ENCODE data around the gene B3GALNT2. TPM values are rescaled to one million over a fixed set of nuclear protein-coding genes. Genes with fewer than 3 reads are reported as not detected.

Gene B3GALNT2
- total and polyA plus RNA-seq, 2 donors (not counting 1 experiment from before 2014, with no cell fraction given) = 5.6 to 12.2 TPM

DNA sequence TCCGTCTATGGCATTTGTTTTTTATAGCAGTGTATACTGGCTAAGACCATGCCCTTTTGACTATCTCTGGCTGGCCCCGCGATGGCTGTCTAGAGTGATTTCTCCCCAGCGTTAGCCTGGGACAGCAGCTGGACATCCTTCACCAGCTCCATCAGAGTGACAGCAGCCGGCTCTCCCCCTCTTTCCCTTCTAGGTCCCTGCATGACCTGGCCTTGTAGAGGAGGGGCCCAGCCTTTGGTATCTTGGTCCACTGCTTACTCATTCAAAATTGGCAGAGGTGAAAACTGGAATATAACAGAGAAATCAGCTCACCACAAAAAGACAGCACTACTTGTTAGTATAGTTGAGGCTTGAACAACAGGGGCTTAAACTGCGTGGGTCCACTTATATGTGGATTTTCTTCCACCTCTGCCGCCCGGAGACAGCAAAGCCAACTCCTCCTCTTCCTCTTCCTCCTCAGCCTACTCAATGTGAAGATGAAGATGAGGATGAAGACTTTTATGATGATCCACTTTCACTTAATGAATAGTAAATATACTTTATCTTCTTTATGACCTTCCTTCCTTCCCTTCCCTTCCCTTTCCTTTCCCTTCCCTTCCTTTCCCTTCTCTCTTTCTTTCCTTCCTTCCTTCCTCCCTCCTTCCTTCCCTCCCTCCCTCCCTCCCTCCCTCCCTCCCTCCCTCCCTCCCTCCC lies 29.4 kb upstream of the B3GALNT2 start:
- Histone ChIP-seq H3K9ac (ENCODE audit: low read length) (no peak overlapping the region), H3K27me3 (replicated peaks in 1 of 4; ENCODE audit: control extremely low read depth in 1 of 4, control insufficient read depth in 3 of 4, insufficient read depth in 4 of 4, low read length in 3 of 4) (no peaks in the 10 kb centered on the region), H3K27ac (ENCODE audit: low read length in 2 of 2) (no peak overlapping the region), H3K79me2 (ENCODE audit: control insufficient read depth, insufficient read depth, low read length) (no peaks in the 10 kb centered on the region), H2AFZ (ENCODE audit: insufficient read depth, low read depth, low read length, poor library complexity, severe bottlenecking) (no peak overlapping the region), H4K20me1 (ENCODE audit: control insufficient read depth, insufficient read depth, low read length, poor library complexity, severe bottlenecking) (no peaks in the 10 kb centered on the region), H3K4me1 (ENCODE audit: control insufficient read depth in 2 of 2, insufficient read depth in 2 of 2, low read length in 2 of 2) (no peaks in the 10 kb centered on the region), H3K36me3 (replicated peaks in 1 of 2; ENCODE audit: control extremely low read depth in 1 of 2, control insufficient read depth in 1 of 2, extremely low read depth in 1 of 2, insufficient read depth in 2 of 2, low read length in 1 of 2) (no peaks in the 10 kb centered on the region), H3K4me3 (ENCODE audit: control extremely low read depth in 1 of 5, extremely low read depth in 1 of 5, insufficient read depth in 1 of 5, low read depth in 2 of 5, low read length in 4 of 5) (no peak overlapping the region), H3K9me3 (ENCODE audit: control extremely low read depth in 1 of 3, control insufficient read depth in 2 of 3, insufficient read depth in 1 of 3, low read length in 2 of 3) (no peaks in the 10 kb centered on the region), H3K4me2 (replicated peaks; ENCODE audit: low read depth, low read length, poor library complexity, severe bottlenecking) (no peak overlapping the region)
- H3K27ac Mint-ChIP-seq = no peak overlapping the region
- H3K4me1 Mint-ChIP-seq = no peaks in the 10 kb centered on the region
- peaks cover 2% of the 10 kb centered on the region for H3K9me3 Mint-ChIP-seq (ENCODE audit: insufficient read depth)
- CTCF ChIA-PET = no interaction called here
- 72% methylated on average over 3 of the region's 8 CpGs for WGBS (ENCODE audit: insufficient coverage)
- TF ChIP-seq, protein P1, sequence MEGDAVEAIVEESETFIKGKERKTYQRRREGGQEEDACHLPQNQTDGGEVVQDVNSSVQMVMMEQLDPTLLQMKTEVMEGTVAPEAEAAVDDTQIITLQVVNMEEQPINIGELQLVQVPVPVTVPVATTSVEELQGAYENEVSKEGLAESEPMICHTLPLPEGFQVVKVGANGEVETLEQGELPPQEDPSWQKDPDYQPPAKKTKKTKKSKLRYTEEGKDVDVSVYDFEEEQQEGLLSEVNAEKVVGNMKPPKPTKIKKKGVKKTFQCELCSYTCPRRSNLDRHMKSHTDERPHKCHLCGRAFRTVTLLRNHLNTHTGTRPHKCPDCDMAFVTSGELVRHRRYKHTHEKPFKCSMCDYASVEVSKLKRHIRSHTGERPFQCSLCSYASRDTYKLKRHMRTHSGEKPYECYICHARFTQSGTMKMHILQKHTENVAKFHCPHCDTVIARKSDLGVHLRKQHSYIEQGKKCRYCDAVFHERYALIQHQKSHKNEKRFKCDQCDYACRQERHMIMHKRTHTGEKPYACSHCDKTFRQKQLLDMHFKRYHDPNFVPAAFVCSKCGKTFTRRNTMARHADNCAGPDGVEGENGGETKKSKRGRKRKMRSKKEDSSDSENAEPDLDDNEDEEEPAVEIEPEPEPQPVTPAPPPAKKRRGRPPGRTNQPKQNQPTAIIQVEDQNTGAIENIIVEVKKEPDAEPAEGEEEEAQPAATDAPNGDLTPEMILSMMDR (IDR thresholded peaks at IDR 0.05) = no peak
- no peak for DNase-seq
- intact Hi-C loops (cut with micrococcal nuclease) = no loop called here
- H3K27me3 Mint-ChIP-seq = peaks cover 7% of the 10 kb centered on the region
- ATAC-seq (ENCODE audit: low read depth) = no peak
- no peak overlapping the region for H3K4me3 Mint-ChIP-seq
- POLR2A ChIA-PET = no interaction called here

DNA sequence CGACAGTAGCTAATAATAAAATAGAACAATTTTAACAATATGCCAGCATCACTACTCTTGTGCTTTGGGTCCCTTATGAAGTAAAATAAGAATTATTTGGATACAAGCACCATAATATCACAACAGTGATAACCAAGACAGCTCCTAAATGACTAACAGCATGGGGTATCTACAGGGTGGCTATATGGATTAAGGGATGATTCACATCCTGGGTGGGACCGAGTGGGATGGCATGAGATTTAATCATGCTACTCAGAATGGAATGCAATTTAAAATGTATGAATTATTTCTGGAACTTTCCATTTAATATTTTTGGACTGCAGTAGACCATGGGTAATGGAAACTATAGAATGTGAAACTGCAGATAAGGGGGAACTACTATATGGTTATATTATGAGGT lies 28.1 kb upstream of the B3GALNT2 start:
- intact Hi-C loops (cut with micrococcal nuclease) = no loop called here
- H3K4me1 Mint-ChIP-seq = no peaks in the 10 kb centered on the region
- no peaks in the 10 kb centered on the region for H3K9me3 ChIP-seq (ENCODE audit: control extremely low read depth in 1 of 3, control insufficient read depth in 2 of 3, insufficient read depth in 1 of 3, low read length in 2 of 3)
- no peak for DNase-seq
- no peak overlapping the region for H2AFZ ChIP-seq (ENCODE audit: insufficient read depth, low read depth, low read length, poor library complexity, severe bottlenecking)
- CTCF ChIA-PET = no interaction called here
- peaks cover 2% of the 10 kb centered on the region for H3K9me3 Mint-ChIP-seq (ENCODE audit: insufficient read depth)
- H3K79me2 ChIP-seq (ENCODE audit: control insufficient read depth, insufficient read depth, low read length) = no peaks in the 10 kb centered on the region
- H3K27me3 Mint-ChIP-seq = peaks cover 7% of the 10 kb centered on the region
- H3K27ac ChIP-seq (ENCODE audit: low read length in 2 of 2) = no peak overlapping the region
- no peak overlapping the region for H3K4me3 ChIP-seq (ENCODE audit: control extremely low read depth in 1 of 5, extremely low read depth in 1 of 5, insufficient read depth in 1 of 5, low read depth in 2 of 5, low read length in 4 of 5)
- TF ChIP-seq EZH2 (IDR thresholded peaks at IDR 0.05; ENCODE audit: borderline replicate concordance, insufficient read depth, low read depth, low read length, poor library complexity, severe bottlenecking) = no peak
- TF ChIP-seq, protein P1 (IDR thresholded peaks at IDR 0.05) = no peak
- POLR2A ChIA-PET = no interaction called here
- H3K36me3 ChIP-seq (replicated peaks in 1 of 2; ENCODE audit: control extremely low read depth in 1 of 2, control insufficient read depth in 1 of 2, extremely low read depth in 1 of 2, insufficient read depth in 2 of 2, low read length in 1 of 2) = no peaks in the 10 kb centered on the region
- H3K27me3 ChIP-seq (replicated peaks in 1 of 4; ENCODE audit: control extremely low read depth in 1 of 4, control insufficient read depth in 3 of 4, insufficient read depth in 4 of 4, low read length in 3 of 4) = no peaks in the 10 kb centered on the region
- no peak overlapping the region for H3K27ac Mint-ChIP-seq
- H3K9ac ChIP-seq (ENCODE audit: low read length) = no peak overlapping the region
- no peak for ATAC-seq (ENCODE audit: low read depth)
- no peak overlapping the region for H3K4me3 Mint-ChIP-seq
- no CpG with 5 or more reads among the region's 2 CpGs for WGBS (ENCODE audit: insufficient coverage)
- H3K4me1 ChIP-seq (ENCODE audit: control insufficient read depth in 2 of 2, insufficient read depth in 2 of 2, low read length in 2 of 2) = no peaks in the 10 kb centered on the region
- no peak overlapping the region for H3K4me2 ChIP-seq (replicated peaks; ENCODE audit: low read depth, low read length, poor library complexity, severe bottlenecking)
- no peaks in the 10 kb centered on the region for H4K20me1 ChIP-seq (ENCODE audit: control insufficient read depth, insufficient read depth, low read length, poor library complexity, severe bottlenecking)
